HG03457 (cell line): Measurements from ENCODE around the gene MRPL12.

Experiments
- ATAC-seq: cut with Tn5 transposase; IDR thresholded peaks from one replicate; pipeline ENCODE4 v1.9.1; 2021; ENCODE audit warnings: moderate number of reproducible peaks; ENCODE audit not compliant: unreplicated experiment

Gene MRPL12

DNA sequence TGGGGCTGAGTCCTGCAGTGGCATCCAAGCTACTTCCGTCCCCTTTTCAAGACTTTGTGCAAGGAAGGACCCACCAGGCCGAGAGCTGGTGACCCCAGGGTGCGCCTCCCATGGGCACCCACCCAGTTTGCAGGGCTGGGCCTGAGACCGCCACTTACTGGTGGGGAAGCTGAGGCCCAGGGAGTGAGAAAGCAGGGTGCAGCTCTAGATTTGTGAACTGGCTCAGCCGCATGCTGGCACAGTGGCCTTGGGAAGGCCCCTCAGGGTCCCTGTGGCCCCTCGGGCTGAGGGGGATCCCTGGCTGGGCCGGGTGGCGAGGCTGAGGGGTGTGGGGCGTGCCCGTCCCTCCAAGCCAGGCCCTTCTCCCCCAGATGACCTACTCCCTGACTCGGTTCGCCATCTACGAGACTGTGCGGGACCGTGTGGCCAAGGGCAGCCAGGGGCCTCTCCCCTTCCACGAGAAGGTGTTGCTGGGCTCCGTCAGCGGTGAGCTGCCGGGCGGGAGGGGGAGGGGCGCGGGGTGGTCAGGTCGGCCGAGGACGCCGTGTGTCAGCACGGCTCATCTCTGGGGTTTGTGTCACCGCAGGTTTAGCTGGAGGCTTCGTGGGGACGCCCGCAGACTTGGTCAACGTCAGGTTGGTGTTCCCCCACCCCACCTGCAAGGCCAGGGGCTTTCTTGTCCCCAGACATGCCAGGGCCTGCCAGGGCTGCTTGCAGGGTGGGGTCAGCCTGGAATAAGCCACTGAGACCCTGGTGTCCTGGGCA is 12.1 kb downstream of the MRPL12 start:
- ATAC-seq: no peak

- no peak for ATAC-seq
Observed at GRCh38 chr17:81715872-81716673, 12.9 kb downstream of the MRPL12 start.

DNA sequence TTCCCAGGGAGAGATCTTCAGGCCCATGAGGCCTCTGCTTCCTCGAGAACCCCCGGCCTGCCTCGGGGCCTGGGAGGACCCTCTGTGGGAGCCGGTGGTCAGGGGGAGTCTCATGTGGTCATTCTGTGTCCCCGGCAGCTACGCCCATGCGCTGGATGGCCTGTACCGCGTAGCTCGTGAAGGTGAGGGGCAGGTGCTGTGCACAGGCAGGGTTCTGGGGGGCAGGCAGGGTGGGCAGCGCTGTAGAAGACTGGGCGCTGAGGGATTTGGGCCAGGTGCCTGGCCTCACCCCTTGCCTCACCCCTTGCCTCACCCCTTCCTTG is 13.5 kb downstream of the MRPL12 start:
- ATAC-seq: no peak

DNA sequence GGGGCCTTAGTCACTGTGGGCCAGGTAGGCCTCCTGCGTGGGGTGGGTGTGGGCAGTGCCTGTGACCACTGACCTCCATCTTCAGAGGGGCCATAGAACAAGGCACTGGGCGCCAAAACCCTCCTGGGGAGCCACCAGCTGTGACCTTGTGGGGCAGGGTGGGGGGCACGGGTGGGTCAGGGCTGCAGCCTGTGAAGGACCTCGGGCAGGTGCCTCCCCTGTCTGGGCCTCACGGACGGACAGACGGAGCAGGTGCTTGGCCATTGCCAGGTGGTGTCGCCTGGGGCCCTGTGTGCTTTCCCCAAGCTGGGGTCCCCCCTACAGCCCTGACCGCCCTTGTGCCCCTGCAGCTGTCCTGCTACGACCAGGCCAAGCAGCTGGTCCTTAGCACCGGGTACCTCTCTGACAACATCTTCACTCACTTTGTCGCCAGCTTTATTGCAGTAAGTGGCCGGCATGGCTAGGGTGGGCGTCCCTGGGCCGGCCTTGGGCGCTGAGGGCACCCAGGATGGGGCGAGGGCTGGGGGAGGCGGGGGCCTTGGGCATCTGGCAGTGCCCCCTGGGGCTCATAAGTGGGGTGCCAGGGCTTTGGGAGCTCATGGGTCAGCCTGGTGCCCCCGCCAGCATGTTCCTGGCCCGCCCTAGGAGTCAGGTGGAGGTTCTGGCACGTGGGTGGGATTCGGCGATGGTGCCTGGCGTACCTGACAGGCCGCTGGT is 14.0 kb downstream of the MRPL12 start:
- no peak for ATAC-seq

DNA sequence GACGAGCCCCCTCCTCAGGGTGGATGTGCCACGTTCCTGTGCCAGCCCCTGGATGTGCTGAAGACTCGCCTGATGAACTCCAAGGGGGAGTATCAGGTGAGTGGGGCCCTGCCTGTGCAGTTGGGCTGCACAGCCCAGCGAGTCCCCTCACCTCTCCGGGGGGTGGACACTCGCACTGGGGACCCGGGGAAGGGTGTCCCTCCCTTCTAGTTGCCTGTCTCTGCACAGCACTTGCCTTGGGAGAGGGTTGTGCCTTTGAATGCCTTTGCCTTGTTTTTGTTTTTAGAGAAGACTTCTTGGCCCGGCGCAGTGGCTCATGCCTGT is 14.6 kb downstream of the MRPL12 start:
- ATAC-seq: no peak

GRCh38 chr17:81719410-81720266 is 16.5 kb downstream of the MRPL12 start:
- ATAC-seq: no peak

DNA sequence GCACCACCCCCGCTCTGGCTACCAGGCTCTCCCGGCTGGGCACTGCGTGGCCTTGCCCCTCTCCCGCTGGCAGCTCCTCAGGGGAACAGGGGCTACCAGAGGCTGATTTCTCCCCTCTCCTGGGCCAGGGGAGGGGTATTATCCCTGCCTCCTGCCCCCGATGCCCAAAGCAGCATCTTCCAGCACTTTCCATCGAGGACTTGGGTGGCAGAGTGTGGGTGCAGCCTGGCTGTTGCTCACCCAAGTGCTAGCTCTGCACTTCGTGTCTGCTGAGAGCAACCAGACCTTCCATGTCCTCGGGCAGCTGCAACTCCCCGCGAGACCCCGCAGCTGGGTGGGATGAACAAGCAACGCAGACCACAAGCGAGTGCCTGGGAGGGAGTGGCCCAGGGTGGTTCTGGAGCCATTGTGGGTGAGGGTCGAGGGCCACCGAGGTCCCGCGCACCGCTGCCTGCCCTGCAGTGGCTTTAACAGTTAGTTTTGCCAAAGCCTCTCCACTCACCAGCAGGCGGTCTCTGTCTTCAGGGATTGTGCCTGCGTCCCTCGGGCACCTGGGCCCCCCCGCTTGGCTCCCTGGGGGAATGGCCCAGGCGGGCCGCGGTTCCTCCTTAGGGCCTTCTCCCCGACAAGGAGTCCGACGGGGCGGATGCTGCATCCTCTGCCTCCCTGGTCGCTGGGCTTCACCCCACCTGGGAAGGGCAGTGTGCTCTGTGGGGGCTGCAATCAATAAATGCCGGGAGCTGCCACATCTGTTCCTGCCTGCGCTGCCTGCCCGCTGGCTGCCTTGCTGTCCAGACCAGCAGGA is 17.3 kb downstream of the MRPL12 start:
- ATAC-seq: no peak

DNA sequence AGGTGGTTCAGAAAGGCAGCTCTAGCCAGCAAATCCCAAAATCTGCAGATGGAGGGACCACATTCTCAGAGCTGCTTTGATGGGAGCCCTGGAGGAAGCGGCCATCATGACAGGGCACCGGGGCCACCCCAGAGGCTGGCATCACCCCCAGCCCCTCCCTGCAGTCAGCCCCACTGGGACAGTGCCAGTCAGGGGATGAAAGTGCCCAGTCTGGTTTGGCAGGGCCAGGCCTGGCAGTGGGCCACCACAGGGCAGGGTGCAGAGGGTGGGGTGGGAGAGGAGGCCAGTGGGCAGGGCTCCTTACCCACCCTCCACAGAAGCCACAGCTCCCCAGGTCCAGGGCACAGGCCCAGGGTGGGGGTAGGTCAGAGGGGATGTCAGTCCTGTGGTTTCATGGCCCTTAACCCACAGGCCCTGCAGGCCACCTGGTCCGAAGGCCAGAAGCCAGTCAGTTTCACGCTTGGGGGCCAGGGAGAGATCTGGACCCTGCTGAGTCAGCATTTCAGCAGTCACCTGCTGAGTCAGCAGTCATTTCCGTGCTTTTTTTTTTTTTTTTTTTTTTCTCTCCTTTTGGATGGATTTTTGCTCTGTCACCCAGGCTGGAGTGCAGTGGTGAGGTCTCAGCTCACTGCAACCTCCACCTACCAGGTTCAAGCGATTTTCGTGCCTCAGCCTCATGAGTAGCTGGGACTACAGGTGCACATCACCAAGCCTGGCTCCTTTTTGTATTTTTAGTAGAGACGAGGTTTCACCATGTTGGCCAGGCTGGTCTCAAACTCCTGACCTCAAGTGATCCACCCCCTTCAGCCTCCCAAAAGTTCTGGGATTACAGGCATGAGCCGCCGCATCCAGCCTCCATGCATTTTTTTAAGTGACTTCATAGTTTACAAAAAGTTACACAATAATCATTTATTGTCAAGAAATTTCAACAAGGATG is 19.3 kb downstream of the MRPL12 start:
- no peak for ATAC-seq

DNA sequence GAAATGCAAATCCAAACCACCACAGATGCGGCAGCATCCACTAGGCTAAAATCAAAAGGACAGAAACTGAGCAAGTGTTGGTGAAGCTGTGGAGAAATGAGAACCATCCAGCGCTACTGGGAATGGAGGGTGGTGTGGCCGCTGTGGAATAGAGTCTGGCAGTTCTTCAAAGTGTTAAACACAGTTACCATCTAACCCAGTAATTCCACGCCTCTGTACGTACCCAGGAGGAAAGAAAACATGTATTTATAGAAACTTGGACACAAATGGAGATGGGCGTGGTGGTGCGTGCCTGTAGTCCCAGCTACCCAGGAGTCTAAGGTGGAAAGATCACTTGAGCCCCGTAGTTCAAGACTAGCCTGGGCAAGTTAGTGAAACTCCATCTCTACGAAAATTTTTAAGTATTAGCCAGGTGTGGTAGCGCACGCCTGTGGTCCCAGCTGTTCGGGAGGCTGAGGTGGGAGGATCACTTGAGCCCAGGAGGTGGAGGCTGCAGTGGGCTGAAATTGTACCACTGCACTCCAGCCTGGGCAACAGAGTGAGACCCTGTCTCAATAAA is 20.6 kb downstream of the MRPL12 start:
- ATAC-seq: no peak

DNA sequence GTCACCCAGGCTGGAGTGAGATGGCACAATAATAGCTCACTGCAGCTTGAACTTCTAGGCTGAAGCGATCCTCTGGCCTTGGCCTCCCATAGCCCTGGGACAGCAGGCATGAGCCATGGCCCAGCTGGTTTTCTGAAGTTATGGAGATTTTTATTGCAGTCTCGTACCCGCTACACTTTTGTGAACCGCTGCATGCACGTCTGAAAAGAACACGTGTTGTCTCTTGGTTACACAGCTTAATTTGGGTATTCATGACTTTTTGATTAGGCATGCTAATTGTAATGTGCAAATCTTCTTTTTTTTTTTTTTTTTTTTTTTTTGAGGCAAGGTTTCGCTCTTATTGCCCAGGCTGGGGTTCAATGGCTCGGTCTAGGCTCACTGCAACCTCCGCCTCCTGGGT is 22.3 kb downstream of the MRPL12 start:
- ATAC-seq: no peak

GRCh38 chr17:81726004-81726403 is 22.8 kb downstream of the MRPL12 start:
- ATAC-seq: no peak

GRCh38 chr17:81727324-81728031 is 24.3 kb downstream of the MRPL12 start:
- ATAC-seq: no peak

- no peak for ATAC-seq
Observed at GRCh38 chr17:81733507-81734404, 30.6 kb downstream of the MRPL12 start.

DNA sequence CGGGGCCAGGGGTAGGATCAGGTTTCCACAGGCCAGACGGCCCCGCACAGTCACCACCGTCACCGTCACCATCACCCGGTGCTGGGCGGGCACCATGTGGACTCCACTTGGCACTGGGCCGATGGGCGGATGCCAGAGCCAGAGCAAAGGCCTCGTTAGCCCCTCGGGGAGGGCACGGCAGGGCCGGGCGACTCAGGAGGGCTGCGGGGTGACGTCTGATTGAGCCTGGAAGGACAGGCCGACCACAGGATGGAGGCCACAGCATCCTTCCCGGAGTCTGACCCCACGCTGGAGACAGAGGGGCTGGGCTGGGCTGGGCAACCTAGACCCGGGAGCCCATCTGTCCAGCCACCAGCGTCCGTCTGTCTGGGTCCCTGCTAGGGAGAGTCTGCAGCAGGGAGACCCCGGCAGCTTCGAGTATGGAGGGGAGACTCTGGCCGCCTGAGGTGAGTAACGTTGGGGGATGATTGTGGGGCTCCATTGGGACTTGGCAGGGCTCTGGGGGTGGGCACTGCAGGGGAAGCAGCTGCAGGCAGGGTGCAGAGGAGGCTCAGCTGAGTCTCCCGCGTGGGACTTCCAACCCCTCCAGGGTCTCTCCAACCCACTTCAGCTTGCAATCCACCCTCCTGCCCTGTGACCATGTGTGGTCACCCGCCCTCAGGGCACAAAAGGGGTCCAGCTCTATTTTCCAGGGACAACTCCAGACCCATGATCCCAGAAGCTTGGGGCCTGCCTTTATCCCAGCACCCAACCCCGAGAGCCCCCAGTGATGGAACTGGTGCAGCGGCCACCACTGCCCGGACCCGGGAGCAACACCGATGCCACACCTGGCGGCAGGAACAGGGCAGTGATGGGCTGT is 31.5 kb downstream of the MRPL12 start:
- no peak for ATAC-seq

DNA sequence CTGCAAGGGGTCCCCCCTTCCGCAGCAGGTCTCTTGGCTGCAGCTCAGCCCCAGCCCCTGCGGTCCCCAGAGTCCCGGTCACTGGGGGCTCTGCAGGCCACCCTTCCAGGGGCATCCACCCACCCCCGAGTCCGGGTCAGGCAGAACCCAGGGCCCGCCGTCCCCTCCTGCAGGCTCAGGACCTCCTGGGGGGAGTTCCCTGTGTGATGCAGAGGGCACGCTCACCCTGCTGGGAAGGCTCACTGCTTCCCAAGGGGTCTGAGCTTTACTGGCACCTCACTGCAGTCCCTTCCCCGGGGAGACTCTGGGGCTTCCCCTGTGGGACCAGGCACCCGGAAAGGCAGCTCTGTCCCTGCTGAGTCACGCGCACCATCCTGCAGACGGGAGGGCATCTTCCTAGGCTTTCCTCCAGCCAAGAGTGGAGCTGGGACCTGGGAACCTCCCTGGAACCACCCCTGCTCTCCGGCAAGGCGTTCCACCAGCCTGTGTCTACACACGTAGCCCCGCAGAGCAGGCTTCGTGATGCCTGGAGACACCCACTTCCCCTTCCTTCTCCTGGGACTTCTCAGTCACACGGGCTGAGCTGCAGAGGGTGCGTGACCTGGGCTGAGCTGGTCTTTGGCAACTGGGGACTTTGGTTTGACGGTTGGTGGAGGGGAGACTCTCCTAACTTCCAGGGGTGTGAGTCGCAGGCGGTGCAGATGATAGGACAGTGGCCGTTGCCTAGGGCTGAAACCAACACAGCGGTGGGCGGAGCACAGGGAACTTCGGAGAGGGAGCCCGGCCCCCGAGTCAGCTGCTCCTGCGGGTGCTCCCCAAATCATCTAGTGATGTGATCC is 32.3 kb downstream of the MRPL12 start:
- ATAC-seq: no peak
